GM21529 (cell line): ENCODE results near the gene GAPDHS.

ENCODE experiments used
- ATAC-seq: cut with Tn5 transposase; IDR thresholded peaks from one replicate; pipeline ENCODE4 v1.9.1; 2021; ENCODE audit not compliant: unreplicated experiment

GAPDHS gene

DNA sequence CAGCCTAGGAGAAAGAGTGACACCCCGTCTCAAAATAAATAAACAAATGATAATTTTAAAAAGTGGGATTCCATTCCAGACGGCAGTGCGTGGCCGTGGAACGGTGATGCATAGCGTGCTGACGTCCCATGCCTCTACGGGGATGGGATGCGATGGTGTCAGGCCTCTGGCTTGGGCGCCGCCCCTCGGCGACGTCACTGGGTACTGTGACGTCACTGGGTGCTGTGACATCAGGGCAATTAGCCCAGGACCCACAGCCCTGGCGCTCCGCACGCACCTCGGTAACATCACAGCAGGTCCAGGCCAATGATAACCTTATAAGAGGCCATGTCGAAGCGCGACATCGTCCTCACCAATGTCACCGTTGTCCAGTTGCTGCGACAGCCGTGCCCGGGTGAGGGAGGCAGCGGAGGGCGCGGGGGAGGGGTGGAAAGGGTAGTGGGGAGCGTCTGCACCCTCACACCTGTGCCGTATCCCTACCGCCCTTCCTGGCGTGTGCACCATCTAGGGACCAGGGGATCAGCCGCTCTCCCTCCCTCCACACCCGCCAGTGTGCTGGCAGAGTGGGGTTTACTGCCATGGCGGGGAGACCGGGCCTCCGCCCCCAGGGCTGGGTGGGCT, at the start of gene GAPDHS:
Gene GAPDHS, plus strand, starts transcription at position 256 of the 621 bp plus-strand sequence. Its CDS starts 72 bp downstream, at position 328.
- ATAC-seq, result no peak

DNA sequence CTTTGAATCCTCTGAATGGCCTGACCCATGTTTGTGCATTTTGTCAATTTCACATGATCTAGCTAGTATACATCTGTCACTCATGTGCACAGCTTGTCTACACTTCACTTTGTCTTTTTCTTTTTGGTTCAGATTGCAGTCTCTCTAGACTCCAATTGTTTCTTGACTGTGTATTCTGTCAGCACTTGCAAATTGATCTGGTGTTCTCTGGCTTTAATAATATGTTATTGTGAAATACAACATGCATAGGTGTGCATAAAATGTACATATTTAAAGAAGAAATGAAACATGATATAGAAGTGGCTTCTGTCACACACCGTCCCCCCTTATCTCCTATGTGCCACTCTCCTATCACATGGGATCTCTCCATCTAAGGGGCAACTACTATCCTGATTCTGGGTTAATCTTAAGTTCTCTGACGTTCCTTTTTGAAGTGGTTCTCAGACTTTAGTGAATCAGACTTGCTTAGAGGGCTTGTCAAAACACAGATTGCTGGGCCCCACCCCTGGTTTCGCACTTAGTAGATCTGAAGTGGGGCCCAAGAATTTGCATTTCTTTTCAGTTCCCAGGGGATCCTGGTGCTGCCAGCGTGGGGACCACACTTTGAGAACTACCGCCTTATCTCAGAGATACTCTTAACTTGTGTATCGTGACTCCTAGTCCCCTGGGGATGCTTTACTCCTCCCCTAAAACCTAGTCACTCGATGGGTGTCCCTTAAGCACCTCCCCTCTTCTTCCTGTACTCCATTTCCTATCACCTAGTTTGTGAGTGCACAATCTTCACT, 48.8 kb upstream of the GAPDHS start:
- ATAC-seq, result peak; percentile 83

DNA sequence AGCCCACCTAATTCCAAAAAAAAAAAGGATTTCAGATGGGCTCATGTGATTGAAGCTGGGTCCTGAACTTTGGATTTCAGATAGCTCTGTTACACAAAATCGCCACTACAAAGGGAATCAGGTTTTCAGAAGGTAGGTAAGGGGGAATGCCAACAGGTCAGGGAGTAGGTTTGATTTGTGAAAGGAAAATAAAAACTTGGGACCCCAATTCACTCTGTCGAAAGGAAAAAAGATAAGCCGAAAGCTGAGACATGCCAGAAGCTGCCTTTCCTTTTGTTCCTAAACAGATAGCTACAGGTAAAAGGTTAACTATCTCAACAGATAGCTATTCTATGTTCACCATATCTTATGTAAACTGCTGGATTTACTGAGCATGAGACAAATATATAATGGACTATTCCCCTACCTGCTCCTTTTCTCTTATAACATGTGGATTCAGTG, 47.0 kb upstream of the GAPDHS start:
- ATAC-seq, result no peak

DNA sequence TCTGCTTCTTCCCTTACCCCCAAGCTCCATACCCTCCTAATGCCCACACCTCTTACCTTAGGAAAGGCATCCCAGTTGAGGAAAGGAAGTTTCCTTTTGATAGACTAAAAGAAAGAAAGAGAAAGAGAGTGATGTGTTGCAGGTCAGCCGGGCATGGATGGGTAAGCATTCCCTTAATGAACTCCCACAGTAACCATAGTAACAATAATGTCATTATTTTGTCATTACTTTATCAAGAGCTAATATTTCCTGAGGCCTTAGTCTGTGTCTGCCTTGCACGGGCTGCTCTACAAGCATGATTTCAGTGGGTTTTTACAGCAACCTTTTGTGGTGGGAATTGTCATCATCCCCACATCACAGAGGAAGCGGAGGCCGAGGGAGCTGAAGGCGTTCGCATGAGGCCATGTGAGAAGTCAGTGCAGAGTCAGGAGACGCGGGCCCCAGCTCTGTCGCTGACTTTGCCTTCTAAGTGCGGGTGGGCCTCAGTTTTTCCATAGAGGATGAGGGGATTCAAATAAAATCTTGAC, 45.5 kb upstream of the GAPDHS start:
- no peak for ATAC-seq

DNA sequence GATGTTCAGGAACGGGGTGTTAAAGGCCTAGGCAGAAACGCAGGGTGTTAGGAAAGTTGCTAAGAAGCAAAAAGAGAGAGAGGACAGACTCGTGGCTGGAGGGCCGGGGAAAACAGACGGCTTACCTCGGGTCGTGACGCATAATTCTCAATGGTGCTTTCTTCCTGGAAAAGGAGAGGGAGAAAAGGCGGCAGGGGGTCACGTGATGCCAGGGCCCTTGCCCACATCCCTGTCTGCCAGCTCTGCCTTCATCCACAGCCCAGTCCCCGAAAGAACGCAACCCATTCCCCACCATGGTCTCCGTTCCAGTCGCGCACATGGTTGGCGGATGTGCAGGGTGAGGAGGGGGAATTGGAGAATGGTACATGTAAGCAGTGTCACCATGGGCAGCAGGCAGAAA, 44.6 kb upstream of the GAPDHS start:
- no peak for ATAC-seq

DNA sequence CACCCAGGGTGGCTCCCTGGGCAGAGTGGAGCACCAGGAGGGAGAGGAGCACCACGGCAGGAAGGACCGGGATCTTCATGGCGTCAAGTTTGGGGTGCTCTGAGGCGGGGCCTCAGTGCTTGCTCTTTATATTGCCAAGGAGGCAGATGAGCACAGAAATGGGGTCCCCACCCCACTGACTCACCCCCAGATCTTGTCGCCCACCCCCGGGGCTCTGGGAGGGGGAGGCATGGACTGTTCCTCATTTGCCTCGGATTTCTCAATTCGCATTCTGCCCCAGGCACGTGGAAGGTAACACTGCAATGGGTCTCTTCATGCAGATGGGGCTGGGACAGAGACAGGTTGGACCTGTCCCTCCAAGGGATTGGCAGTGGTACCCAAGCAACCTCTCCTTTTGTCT, 42.9 kb upstream of the GAPDHS start, which contains the start of gene KRTDAP:
Gene KRTDAP, minus strand, starts transcription at position 101 of the 400 bp plus-strand sequence. Its CDS starts 22 bp downstream, at position 79.
- ATAC-seq, result no peak

DNA sequence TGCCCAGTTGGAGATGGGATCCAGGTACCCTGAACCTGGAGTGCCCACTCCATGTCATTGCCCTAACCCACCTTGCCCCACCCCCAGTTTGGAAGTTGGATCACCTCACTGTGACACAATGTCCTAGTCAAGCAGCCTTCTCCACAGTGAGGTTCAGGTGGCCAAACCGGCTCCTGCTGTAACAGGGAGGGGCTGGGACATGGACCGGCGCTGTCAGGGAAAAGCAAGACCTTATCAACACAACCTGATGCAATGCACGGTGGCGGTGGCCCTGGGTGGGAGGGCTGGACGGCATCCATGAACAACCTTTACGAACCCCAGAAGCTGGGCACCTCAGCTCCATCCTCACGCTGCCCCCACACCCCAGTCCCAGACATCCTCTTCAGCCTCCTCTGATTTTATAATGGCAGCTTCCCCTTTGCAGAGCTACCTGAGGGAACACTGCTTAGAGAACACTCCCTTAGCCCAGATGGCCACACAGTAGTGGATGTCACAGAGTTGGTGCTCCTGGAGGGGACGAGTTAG, 41.4 kb upstream of the GAPDHS start:
- no peak for ATAC-seq

DNA sequence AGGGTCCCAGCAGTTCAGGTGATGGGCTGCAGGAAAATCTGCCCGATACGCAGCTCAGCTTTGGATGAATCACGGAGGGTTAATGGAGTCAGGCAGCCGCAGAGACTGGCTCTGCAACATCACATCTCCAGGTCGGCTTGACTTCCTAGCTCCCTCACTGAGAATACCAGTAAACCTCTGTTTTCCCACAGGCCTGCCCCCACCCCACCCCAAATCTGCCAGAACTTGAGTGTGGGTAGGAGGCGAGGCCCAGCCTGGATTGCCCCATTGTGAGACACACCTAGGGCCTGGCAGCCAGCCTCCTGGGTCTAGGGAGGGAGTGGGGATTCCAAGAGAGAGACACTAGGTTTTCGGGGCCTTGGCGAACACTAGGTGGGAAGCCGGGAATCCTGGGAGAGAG, 39.3 kb upstream of the GAPDHS start:
- ATAC-seq, result no peak

DNA sequence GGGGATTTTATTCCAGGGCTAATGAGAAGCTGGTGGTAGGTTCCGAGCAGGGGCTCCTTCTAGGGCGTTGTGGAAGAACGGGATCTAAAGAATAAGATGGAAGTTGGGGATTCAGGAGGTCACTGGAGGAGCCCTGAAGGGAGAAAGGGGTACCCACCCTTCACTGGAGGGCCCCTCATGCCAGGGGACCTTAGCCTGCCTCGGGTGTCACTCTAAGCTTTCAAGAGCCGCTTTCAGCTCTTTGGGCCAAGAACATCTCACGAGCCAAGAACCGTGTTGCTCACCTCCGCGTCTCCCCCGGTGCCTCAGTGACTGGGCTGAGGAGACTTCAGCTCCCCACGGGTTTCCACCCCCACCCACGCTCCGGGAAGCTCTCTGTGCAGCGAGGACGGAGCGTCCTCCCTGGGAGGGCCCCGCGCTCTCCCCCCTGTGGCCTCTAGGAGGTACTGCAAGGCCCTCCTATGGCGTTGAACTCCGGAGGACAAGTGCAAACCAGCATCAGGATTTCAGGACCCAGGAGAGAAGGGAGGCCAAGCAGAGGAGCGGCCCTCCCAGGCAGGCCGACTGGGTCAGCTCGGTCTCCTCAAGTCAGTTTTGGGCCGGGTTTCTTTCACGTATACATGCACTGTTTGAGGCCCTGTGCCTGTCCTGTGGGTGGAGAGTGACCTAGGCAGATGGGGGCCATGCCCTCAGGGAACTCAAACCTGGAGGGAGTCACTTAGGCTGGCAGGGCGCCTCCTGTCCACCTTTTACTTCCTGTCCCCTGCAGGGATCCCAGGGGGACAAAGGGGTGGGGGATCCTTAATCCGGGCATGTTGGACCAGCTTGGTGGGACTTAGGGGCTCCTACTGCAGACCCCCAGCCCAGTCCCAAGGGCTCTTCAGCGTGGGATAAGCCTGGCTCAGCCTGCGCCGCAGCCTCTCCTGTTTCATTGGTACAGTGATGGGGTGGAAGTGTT, 37.9 kb upstream of the GAPDHS start:
- no peak for ATAC-seq

DNA sequence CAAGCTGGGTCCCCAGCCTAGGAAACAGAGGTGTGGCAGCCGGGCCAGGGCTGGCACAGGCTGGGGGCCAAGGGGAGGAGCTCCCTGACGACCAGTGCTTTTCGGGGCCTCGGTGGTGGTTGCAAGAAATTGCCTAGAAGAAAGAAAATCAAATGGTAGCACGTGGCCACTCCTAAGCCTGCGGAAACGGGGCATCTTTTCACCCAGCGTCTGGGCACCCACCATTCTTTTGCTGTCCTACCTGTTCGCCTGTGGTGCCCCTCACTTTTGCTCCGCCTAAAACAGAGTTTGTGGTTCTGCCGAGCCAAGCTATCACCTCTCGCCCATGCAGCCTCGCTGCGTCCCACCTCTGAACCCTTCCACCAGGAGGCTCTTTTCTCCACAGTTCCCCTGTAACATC, 35.9 kb upstream of the GAPDHS start:
- no peak for ATAC-seq

DNA sequence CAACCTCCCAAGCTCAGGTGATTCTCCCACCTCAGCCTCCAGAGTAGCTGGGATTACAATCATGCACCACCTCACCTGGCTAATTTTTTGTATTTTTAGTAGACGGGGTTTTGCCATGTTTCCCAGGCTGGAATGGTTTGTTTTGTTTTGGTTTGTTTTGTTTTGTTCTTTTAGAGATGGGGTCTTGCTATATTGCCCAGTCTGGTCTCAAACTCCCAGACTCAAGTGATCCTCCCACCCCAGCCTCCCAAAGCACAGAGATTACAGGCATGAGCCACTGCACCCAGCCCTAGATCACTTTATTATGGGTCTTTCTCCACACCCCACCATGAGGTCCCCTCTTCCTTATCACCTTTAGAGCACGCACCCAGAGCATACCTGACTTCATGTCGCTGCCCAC, 35.0 kb upstream of the GAPDHS start:
- no peak for ATAC-seq

DNA sequence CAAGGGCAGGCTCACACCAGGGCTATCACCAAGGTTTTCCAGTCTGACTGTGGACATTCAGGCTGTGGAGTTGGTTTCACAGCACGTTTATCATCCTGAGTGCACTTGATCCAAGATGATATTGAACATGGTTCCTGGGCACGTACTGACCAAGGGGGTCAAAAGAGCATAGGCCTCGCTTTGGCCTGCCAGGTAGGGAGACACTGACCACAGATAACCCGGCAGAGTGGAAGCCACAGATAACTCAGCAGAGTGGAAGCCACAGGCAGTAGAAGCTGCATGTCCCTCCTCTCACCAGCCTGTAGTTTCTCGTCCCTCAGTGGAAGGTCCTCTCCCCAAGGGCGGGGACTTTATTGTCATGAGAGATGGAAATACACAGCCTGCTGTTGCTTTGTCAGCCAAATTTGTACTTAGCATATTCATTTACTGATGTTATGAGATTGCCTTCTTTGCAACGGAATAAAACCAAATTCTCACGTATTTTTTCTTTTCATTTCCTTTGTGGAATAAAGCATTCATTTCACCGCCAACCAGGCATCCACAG, 34.2 kb upstream of the GAPDHS start:
- ATAC-seq, result no peak

DNA sequence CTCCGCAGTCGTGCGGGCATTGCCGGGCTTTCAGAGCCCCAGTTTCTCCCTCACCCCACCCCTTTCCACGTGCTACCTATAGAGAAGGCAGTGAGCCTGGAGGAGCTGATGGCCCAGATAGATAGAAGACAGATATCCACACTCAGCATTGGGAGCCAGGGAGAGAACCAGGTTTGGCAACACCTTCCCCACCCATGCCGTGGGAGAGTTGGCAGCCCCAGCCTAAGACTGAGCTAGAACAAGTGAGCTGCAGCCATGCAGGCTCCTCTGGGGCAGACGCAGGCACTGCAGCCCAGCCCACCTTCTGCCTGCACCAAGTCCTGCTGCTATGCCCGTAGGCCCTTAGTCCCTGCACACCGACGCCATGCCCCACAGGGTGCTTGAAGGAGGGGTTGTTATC, 32.6 kb upstream of the GAPDHS start:
- ATAC-seq, result no peak

DNA sequence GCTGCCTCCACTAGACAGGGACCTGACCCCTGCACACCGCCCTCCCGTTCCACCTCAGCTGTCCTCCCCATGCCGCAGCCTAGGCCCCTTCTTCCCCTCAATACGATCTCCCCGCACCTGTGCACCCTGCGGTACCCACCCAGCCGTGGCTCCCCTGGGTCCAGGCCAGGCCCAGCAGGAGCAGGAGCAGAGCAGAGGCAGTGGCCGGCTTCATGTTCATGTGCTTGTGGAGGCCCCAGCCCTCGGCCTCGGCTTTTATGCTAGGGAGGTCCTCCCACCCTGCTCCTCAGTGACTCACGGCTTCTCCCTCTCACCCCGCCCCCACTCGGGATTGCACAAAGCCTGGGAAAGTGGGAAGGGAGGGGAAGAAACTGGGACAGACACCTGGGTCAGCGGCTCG, 31.6 kb upstream of the GAPDHS start:
- ATAC-seq, result no peak

DNA sequence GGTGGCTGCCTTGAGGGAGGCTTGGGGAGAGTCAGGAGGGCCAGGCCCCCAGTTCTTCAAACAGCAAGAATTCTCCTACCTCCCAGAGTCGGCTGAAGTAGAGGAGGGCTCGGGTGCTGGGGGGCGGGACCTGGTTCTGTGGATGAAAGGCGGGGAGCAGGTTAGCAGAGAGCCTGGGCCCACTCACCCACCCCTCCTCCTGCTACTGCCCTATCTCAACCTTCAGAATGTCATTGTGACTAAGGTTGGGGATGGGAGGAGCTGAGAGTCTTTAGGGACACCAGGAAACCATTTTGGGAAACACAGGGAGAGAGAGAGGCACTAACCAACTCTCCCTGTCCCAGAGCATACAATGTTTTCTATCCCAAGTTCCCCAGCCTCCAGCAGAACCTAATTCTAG, 30.5 kb upstream of the GAPDHS start:
- no peak for ATAC-seq

DNA sequence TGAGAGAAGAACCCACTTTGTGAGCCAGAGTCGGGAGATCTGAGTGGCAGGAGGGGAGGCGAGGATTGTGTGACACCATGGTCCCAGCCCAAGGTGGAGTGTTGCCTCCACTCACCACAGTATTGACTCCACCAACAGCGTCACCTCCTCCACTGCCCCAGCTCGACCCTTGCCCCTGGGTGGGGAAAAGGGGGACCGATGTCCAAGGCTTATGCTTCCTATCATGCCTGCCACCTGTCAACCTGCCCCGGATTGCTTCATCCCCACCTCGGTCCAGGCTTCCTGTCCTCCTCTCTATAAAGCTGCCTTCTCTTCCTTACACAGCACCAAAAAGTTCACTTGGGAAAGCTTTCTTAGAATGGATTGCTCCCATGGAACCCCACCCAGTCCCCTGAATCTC, 27.2 kb upstream of the GAPDHS start:
- ATAC-seq, result no peak

DNA sequence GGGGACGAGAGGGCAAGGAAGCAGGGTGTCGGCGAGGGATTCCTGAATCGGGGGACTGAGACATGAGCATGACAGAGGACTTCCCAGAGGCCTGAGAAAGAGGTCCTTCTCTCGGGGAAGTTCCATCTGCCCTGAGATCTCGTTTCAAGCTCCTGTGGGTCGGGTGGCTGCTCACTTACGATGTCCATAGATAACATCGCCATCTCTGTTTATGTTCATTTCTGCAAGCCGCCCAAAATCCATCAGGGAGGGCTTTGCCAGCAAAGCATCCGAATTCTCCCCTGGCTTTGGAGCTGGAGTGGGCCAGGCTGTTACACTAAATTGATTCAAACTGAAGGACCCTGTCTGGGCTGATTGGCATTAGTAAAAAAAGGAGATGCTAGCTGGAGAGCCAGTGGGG, 25.7 kb upstream of the GAPDHS start:
- ATAC-seq, result no peak

DNA sequence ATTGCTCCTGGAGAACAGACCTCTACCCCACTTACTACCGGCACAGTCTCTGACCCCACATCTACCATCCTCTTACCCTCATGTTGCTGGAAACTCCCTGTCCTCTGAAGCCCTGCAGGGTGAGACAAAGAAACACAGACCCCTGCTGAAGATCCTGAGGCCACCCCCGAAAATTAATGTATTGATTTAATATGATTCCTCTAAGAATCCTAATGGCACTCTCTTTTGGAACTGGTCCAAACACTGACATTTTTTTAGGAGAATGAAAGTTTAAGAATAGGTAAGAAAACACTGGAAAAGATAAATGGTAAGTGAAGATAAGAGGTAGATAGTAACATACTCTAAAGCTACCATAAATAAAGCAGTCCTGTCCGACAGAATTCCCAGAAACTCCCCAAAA, 25.1 kb upstream of the GAPDHS start:
- ATAC-seq, result no peak

DNA sequence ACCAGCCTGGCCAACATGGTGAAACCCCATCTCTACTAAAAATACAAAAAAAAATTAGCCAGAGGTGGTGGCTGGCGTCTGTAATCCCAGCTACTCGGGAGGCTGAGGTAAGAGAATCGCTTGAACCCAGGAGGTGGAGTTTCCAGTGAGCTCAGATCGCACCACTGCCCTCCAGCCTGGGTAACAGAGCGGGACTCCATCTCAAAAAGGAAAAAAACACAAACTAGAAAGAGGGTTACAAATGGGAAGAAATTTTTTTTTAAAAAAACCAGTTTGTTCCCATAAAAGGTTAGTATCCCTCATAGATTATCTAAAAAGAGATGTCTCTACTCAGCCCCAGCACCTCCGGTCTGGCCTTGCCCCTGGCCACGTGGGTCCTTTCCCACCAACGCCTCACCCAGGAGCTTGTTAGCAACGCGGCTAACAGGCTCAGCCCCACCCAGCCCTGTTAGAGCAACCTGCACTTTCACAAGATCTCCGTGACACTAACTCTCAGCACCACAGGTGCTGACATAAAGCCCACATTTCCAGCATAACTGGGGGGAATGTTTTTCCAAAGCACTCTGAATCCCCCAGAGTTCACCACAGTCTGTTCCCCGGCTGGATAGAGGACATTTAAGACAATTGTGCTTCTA, 24.1 kb upstream of the GAPDHS start:
- ATAC-seq, result no peak
